Gastrocnemius medialis (tissue), 4 donors: Measurements from ENCODE around the gene RESP18.

Source experiments
- CTCF ChIP-seq, 5 experiments: fragments of 450-650 bp in 3 of 5; fragments of 200-600 bp in 2 of 5; sonication (generic) in 2 of 5; IDR thresholded peaks in 4 of 5; conservative IDR thresholded peaks in 1 of 5; 1 replicate in 4 of 5; 2 replicates in 1 of 5; pipeline ENCODE4 v1.5.1; 2016 to 2019; ENCODE audit warnings: antibody characterized with exemption in 5 of 5, mild to moderate bottlenecking in 3 of 5, moderate library complexity in 3 of 5
- POLR2A ChIP-seq, 2 donors: fragments of 450-650 bp; IDR thresholded peaks; one replicate each; pipeline ENCODE4 v1.6.1; 2017; ENCODE audit warnings: antibody characterized with exemption in 2 of 2, mild to moderate bottlenecking in 2 of 2, moderate library complexity in 2 of 2

GRCh38 chr2:219335373-219335786 is 2.8 kb upstream of the RESP18 start:
- no peak for TF ChIP-seq CTCF (IDR thresholded peaks at IDR 0.05 in 4 of 5, conservative IDR thresholded peaks at IDR 0.05 in 1 of 5)
- no peak for TF ChIP-seq POLR2A (IDR thresholded peaks at IDR 0.05)
